ENCODE results near the gene DIDO1. TPM values are rescaled to one million over a fixed set of nuclear protein-coding genes. Genes with fewer than 3 reads are reported as not detected.

Gene DIDO1
- total and polyA plus RNA-seq, 2 of the 13 experiments (the other 11 are each of a cell fraction or from before 2014, with no cell fraction given), result 75.0 to 75.1 TPM

GRCh38 chr20:62872184-62872847 lies 54.0 kb downstream of the DIDO1 start (continued):
- TF ChIP-seq TGIF2 (CRISPR knock-in tag; IDR thresholded peaks at IDR 0.05), result peak; percentile 88; the same call in 1 of the 2 replicates
- TF ChIP-seq U2AF2 (IDR thresholded peaks at IDR 0.05; ENCODE audit: low read depth, low read length), result no peak
- no peak for TF ChIP-seq ZNF354B (CRISPR knock-in tag; IDR thresholded peaks at IDR 0.05)
- TF ChIP-seq ZNF709 (CRISPR knock-in tag; IDR thresholded peaks at IDR 0.05), result 0 out of 2 replicates have a peak, but pooled peaks have one; percentile 37
- TF ChIP-seq HNF4A (CRISPR knock-in tag; IDR thresholded peaks at IDR 0.05), result no peak; the same call in 1 of the 2 replicates
- TF ChIP-seq ZKSCAN1 (IDR thresholded peaks at IDR 0.05; ENCODE audit: low read length), result 0 out of 2 replicates have a peak, but pooled peaks have one; percentile 29
- TF ChIP-seq MIXL1 (CRISPR knock-in tag; IDR thresholded peaks at IDR 0.05), result no peak
- TF ChIP-seq ZNF687 (CRISPR knock-in tag; IDR thresholded peaks at IDR 0.05), result peak; percentile 71
- no peak for TF ChIP-seq ISX (CRISPR knock-in tag; conservative IDR thresholded peaks at IDR 0.05)
- TF ChIP-seq NRL (CRISPR knock-in tag; IDR thresholded peaks at IDR 0.05; ENCODE audit: borderline replicate concordance), result no peak
- TF ChIP-seq ZNF276 (CRISPR knock-in tag; IDR thresholded peaks at IDR 0.05; ENCODE audit: low read depth), result peak; percentile 25; the same call in 1 of the 2 replicates
- 0 out of 2 replicates have a peak, but pooled peaks have one; percentile 19 for TF ChIP-seq ZNF546 (CRISPR knock-in tag; conservative IDR thresholded peaks at IDR 0.05)
- TF ChIP-seq PLSCR1 (CRISPR knock-in tag; IDR thresholded peaks at IDR 0.05; ENCODE audit: borderline replicate concordance), result no peak
- 0 out of 2 replicates have a peak, but pooled peaks have one; percentile 61 for TF ChIP-seq HBP1 (CRISPR knock-in tag; IDR thresholded peaks at IDR 0.05; ENCODE audit: low read depth)
- TF ChIP-seq CHD2 (IDR thresholded peaks at IDR 0.05; ENCODE audit: low read depth, low read length), result no peak
- TF ChIP-seq JUND (CRISPR knock-in tag; IDR thresholded peaks at IDR 0.05), result no peak
- TF ChIP-seq MYC (CRISPR knock-in tag; IDR thresholded peaks at IDR 0.05; ENCODE audit: borderline replicate concordance), result peak; percentile 24; the same call in 1 of the 2 replicates
- no peak for TF ChIP-seq ZNF713 (CRISPR knock-in tag; IDR thresholded peaks at IDR 0.05)
- 0 out of 4 replicates have a peak, but pooled peaks of 1 of the 2 experiments have one; percentile 4 for TF ChIP-seq EP300 (IDR thresholded peaks at IDR 0.05; ENCODE audit: low read depth in 2 of 2, low read length in 2 of 2)
- TF ChIP-seq EP300 (CRISPR knock-in tag; IDR thresholded peaks at IDR 0.05; ENCODE audit: borderline replicate concordance), result no peak
- TF ChIP-seq FOXO1 (CRISPR knock-in tag; IDR thresholded peaks at IDR 0.05), result peak; percentile 45; the same call in 1 of the 2 replicates

Data from HepG2 (cell line).